OCI-LY3 (cell line): ENCODE measurements around the gene SSU72.

Experiments
- H2AFZ ChIP-seq: fragments of 200-600, 300-600 bp; shearing (Covaris generic); 2 replicates; pipeline ENCODE4 v1.6.0; 2014; ENCODE audit warnings: antibody characterized with exemption, low read depth, low read length
- H3K27ac ChIP-seq: fragments of 200-600, 300-600 bp; sonication (generic); 2 replicates; pipeline ENCODE4 v1.5.1; 2014; ENCODE audit warnings: mild to moderate bottlenecking, low read length, moderate library complexity, mixed read lengths
- H3K27me3 ChIP-seq: fragments of 200-600, 300-600 bp; sonication (generic); 2 replicates; pipeline ENCODE4 v1.6.1; 2014; ENCODE audit warnings: low read depth, low read length, mixed read lengths
- H3K36me3 ChIP-seq: fragments of 200-600, 300-600 bp; sonication (generic); replicated peaks from 2 replicates; pipeline ENCODE3; 2014; ENCODE audit warnings: low read depth, low read length, mixed read lengths
- H3K4me1 ChIP-seq: fragments of 300-600, 200-600 bp; sonication (generic); 2 replicates; pipeline ENCODE4 v1.6.1; 2014; ENCODE audit warnings: low read length, mixed read lengths
- H3K4me2 ChIP-seq: fragments of 200-600, 300-600 bp; sonication (generic); 2 replicates; pipeline ENCODE4 v1.6.1; 2014; ENCODE audit warnings: low read length, mixed read lengths
- H3K4me3 ChIP-seq: fragments of 300-600, 200-600 bp; sonication (generic); 2 replicates; pipeline ENCODE4 v1.5.1; 2014; ENCODE audit warnings: antibody characterized with exemption, mild to moderate bottlenecking, low read length, moderate library complexity
- H3K79me2 ChIP-seq: fragments of 300-600, 200-600 bp; shearing (Covaris generic); 2 replicates; pipeline ENCODE4 v1.6.1; 2014; ENCODE audit warnings: mild to moderate bottlenecking, low read length, mixed read lengths
- H3K9ac ChIP-seq: fragments of 300-600, 200-600 bp; shearing (Covaris generic); 2 replicates; pipeline ENCODE4 v1.6.0; 2014; ENCODE audit warnings: mild to moderate bottlenecking, low read length, moderate library complexity
- H3K9me3 ChIP-seq: fragments of 200-600, 300-600 bp; shearing (Covaris generic); 2 replicates; pipeline ENCODE4 v1.6.1; 2014; ENCODE audit warnings: low read length, mixed read lengths; ENCODE audit not compliant: insufficient read depth
- H4K20me1 ChIP-seq: fragments of 200-600, 300-600 bp; sonication (generic); 2 replicates; pipeline ENCODE4 v1.6.1; 2016; ENCODE audit warnings: low read length, mixed read lengths; ENCODE audit not compliant: insufficient read depth
- CTCF ChIP-seq: fragments of 200-600, 300-600 bp; sonication (generic); IDR thresholded peaks from 2 replicates; pipeline ENCODE4 v1.5.1; 2014; ENCODE audit warnings: antibody characterized with exemption, low read length, low read depth
- EZH2phosphoT487 ChIP-seq: fragments of 200-600 bp; shearing (Covaris generic); IDR thresholded peaks from 2 replicates; pipeline ENCODE4 v1.6.1; 2018; ENCODE audit warnings: antibody characterized with exemption, mixed run types, low read depth

The SSU72 gene

DNA sequence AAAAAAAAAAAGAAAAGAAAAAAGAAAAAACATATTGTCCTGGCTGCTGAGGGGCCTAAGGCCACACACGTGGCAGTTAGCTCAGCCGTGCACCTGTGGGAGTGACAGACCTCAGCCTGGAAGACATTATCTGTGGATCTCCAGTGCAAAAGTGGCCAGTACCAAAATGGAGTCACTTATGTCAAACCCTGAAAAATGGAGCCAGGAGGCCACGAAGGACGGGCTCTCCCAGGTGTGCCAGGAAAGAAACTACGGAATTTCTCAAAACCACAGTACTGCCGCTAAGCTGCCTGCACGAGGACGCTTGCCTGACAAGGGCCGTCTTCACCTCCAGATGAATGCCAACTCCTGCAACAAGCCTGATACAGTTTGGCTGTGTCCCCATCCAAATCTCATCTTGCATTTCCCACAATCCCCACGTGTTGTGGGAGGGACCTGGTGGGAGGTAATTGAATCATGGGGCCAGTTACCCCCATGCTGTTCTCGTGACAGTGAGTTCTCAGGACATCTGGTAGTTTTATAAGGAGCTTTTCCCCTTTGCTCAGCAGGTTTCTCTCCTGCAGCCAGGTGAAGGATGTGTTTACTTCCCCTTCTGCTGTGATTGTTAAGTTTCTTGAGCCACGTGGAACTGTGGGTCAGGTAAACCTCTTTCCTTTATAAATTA is 35.3 kb upstream of the SSU72 start:
- TF ChIP-seq CTCF (no peak), EZH2phosphoT487 (no peak)

GRCh38 chr1:1606232-1606631 is 31.6 kb upstream of the SSU72 start:
- no peaks in the 10 kb centered on the region for H3K9me3 ChIP-seq
- no peak overlapping the region for H3K27ac ChIP-seq
- no peak overlapping the region for H2AFZ ChIP-seq

More for the DNA sequence above, 35.3 kb upstream of the SSU72 start:
- H3K4me3 ChIP-seq = no peak overlapping the region
- H3K4me2 ChIP-seq = no peak overlapping the region
- H3K9ac ChIP-seq = no peak overlapping the region
- no peaks in the 10 kb centered on the region for H3K36me3 ChIP-seq
- H3K4me1 ChIP-seq = peaks cover 23% of the 10 kb centered on the region
- H3K79me2 ChIP-seq = peaks cover 7% of the 10 kb centered on the region; the same call in 1 of the 2 replicates
- H2AFZ ChIP-seq = no peak overlapping the region
- no peaks in the 10 kb centered on the region for H4K20me1 ChIP-seq
- H3K9me3 ChIP-seq = no peaks in the 10 kb centered on the region
- H3K27ac ChIP-seq = no peak overlapping the region
- no peaks in the 10 kb centered on the region for H3K27me3 ChIP-seq

DNA sequence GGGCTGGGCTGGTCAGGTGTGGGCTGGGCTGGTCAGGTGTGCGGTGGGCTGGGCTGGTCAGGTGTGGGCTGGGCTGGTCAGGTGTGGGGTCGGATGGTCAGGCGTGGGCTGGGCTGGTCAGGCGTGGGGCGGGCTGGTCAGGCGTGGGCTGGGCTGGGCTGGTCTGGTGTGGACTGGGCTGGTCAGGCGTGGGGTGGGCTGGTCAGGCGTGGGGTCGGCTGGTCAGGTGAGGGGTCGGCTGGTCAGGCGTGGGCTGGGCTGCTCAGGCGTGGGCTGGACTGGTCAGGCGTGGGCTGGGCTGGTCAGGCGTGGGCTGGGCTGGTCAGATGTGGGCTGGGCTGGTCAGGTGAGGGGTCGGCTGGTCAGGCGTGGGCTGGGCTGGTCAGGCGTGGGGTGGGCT is 31.1 kb upstream of the SSU72 start:
- Histone ChIP-seq H3K4me1 (peaks cover 33% of the 10 kb centered on the region), H3K27me3 (no peaks in the 10 kb centered on the region), H3K9ac (no peak overlapping the region), H2AFZ (no peak overlapping the region), H3K4me2 (no peak overlapping the region), H3K4me3 (no peak overlapping the region), H3K27ac (no peak overlapping the region), H3K36me3 (no peaks in the 10 kb centered on the region), H4K20me1 (no peaks in the 10 kb centered on the region), H3K79me2 (no peaks in the 10 kb centered on the region), H3K9me3 (no peaks in the 10 kb centered on the region)
- TF ChIP-seq CTCF (no peak), EZH2phosphoT487 (no peak)

More at GRCh38 chr1:1606232-1606631, 31.6 kb upstream of the SSU72 start:
- H3K36me3 ChIP-seq = no peaks in the 10 kb centered on the region
- no peaks in the 10 kb centered on the region for H3K27me3 ChIP-seq
- H4K20me1 ChIP-seq = no peaks in the 10 kb centered on the region
- H3K79me2 ChIP-seq = no peaks in the 10 kb centered on the region
- no peak overlapping the region for H3K9ac ChIP-seq
- TF ChIP-seq EZH2phosphoT487 = no peak
- no peak for TF ChIP-seq CTCF
- H3K4me3 ChIP-seq = no peak overlapping the region
- H3K4me2 ChIP-seq = no peak overlapping the region
- peaks cover 33% of the 10 kb centered on the region for H3K4me1 ChIP-seq

GRCh38 chr1:1605034-1605591 is 30.4 kb upstream of the SSU72 start:
- H3K4me1 ChIP-seq = peaks cover 33% of the 10 kb centered on the region
- no peak overlapping the region for H3K27ac ChIP-seq
- H2AFZ ChIP-seq = no peak overlapping the region; the same call in 1 of the 2 replicates
- no peaks in the 10 kb centered on the region for H3K79me2 ChIP-seq
- H3K27me3 ChIP-seq = no peaks in the 10 kb centered on the region
- no peak overlapping the region for H3K4me2 ChIP-seq
- no peaks in the 10 kb centered on the region for H4K20me1 ChIP-seq
- no peaks in the 10 kb centered on the region for H3K9me3 ChIP-seq
- H3K9ac ChIP-seq = no peak overlapping the region
- no peaks in the 10 kb centered on the region for H3K36me3 ChIP-seq
- no peak for TF ChIP-seq EZH2phosphoT487
- no peak for TF ChIP-seq CTCF
- H3K4me3 ChIP-seq = no peak overlapping the region
